Measurements from ENCODE around the gene SKAP1. TPM values are rescaled to one million over a fixed set of nuclear protein-coding genes. Genes with fewer than 3 reads are reported as not detected.

Gene SKAP1
- total RNA-seq, 1 donor from 2014 or later, result 0.69 TPM

- H3K27ac Mint-ChIP-seq, result no peak overlapping the region
- peaks cover 33% of the 10 kb centered on the region for H3K27me3 Mint-ChIP-seq
Observed at GRCh38 chr17:48229936-48230335, 200.1 kb downstream of the SKAP1 start.

GRCh38 chr17:48228720-48229119, 201.3 kb downstream of the SKAP1 start:
- H3K4me3 Mint-ChIP-seq (ENCODE audit: low read depth), result no peak overlapping the region
- no peak overlapping the region for H3K27ac Mint-ChIP-seq
- H3K4me1 Mint-ChIP-seq (ENCODE audit: low read depth), result peaks cover 19% of the 10 kb centered on the region
- no peaks in the 10 kb centered on the region for H3K9me3 Mint-ChIP-seq (ENCODE audit: low read depth)
- DNase-seq (ENCODE audit: low spot score, unreplicated experiment), result no peak
- peak; percentile 22 for TF ChIP-seq CTCF (IDR thresholded peaks at IDR 0.05; ENCODE audit: unreplicated experiment)
- peaks cover 34% of the 10 kb centered on the region for H3K27me3 Mint-ChIP-seq
- no peaks in the 10 kb centered on the region for H3K36me3 Mint-ChIP-seq (ENCODE audit: insufficient read depth)

More at GRCh38 chr17:48229936-48230335, 200.1 kb downstream of the SKAP1 start:
- H3K36me3 Mint-ChIP-seq (ENCODE audit: insufficient read depth), result no peaks in the 10 kb centered on the region
- peaks cover 19% of the 10 kb centered on the region for H3K4me1 Mint-ChIP-seq (ENCODE audit: low read depth)
- DNase-seq (ENCODE audit: low spot score, unreplicated experiment), result no peak
- TF ChIP-seq CTCF (IDR thresholded peaks at IDR 0.05; ENCODE audit: unreplicated experiment), result no peak
- no peaks in the 10 kb centered on the region for H3K9me3 Mint-ChIP-seq (ENCODE audit: low read depth)
- H3K4me3 Mint-ChIP-seq (ENCODE audit: low read depth), result no peak overlapping the region

- Mint-ChIP-seq H3K4me3 (ENCODE audit: low read depth) (no peak overlapping the region), H3K36me3 (ENCODE audit: insufficient read depth) (no peaks in the 10 kb centered on the region), H3K27me3 (peaks cover 36% of the 10 kb centered on the region), H3K27ac (no peak overlapping the region), H3K9me3 (ENCODE audit: low read depth) (no peaks in the 10 kb centered on the region), H3K4me1 (ENCODE audit: low read depth) (peaks cover 1% of the 10 kb centered on the region)
- no peak for TF ChIP-seq CTCF (IDR thresholded peaks at IDR 0.05; ENCODE audit: unreplicated experiment)
- no peak for DNase-seq (ENCODE audit: low spot score, unreplicated experiment)
Observed at GRCh38 chr17:48225725-48226567, 204.1 kb downstream of the SKAP1 start.

GRCh38 chr17:48223945-48224344, 206.1 kb downstream of the SKAP1 start:
- H3K4me1 Mint-ChIP-seq (ENCODE audit: low read depth), result peaks cover 5% of the 10 kb centered on the region
- peaks cover 31% of the 10 kb centered on the region for H3K27me3 Mint-ChIP-seq
- H3K27ac Mint-ChIP-seq, result no peak overlapping the region
- TF ChIP-seq CTCF (IDR thresholded peaks at IDR 0.05; ENCODE audit: unreplicated experiment), result no peak
- H3K9me3 Mint-ChIP-seq (ENCODE audit: low read depth), result no peaks in the 10 kb centered on the region
- no peak for DNase-seq (ENCODE audit: low spot score, unreplicated experiment)
- no peaks in the 10 kb centered on the region for H3K36me3 Mint-ChIP-seq (ENCODE audit: insufficient read depth)
- no peak overlapping the region for H3K4me3 Mint-ChIP-seq (ENCODE audit: low read depth)

GRCh38 chr17:48219617-48220016, 210.4 kb downstream of the SKAP1 start:
- no peak for DNase-seq (ENCODE audit: low spot score, unreplicated experiment)

More at GRCh38 chr17:48219617-48220016, 210.4 kb downstream of the SKAP1 start:
- peaks cover 21% of the 10 kb centered on the region for H3K27me3 Mint-ChIP-seq
- H3K4me3 Mint-ChIP-seq (ENCODE audit: low read depth), result no peak overlapping the region
- no peak for TF ChIP-seq CTCF (IDR thresholded peaks at IDR 0.05; ENCODE audit: unreplicated experiment)
- no peaks in the 10 kb centered on the region for H3K36me3 Mint-ChIP-seq (ENCODE audit: insufficient read depth)
- H3K27ac Mint-ChIP-seq, result no peak overlapping the region
- H3K4me1 Mint-ChIP-seq (ENCODE audit: low read depth), result peaks cover 27% of the 10 kb centered on the region
- no peaks in the 10 kb centered on the region for H3K9me3 Mint-ChIP-seq (ENCODE audit: low read depth)

Measured in progenitor cell of endocrine pancreas (in vitro differentiated cells).